ENCODE results near the gene NPAS4. TPM values are rescaled to one million over a fixed set of nuclear protein-coding genes. Genes with fewer than 3 reads are reported as not detected.

NPAS4 gene
- total RNA-seq, 4 donors from 2014 or later, result 0.19 TPM; not detected in 3

- ATAC-seq (ENCODE audit: low FRiP score) (peak; percentile 46), DNase-seq (ENCODE audit: low spot score) (peak; percentile 31)
- TF ChIP-seq CTCF (IDR thresholded peaks at IDR 0.05), result peak in 1 of 3 donors; percentile 20
Observed at GRCh38 chr11:66418168-66418985, 2.5 kb upstream of the NPAS4 start.

DNA sequence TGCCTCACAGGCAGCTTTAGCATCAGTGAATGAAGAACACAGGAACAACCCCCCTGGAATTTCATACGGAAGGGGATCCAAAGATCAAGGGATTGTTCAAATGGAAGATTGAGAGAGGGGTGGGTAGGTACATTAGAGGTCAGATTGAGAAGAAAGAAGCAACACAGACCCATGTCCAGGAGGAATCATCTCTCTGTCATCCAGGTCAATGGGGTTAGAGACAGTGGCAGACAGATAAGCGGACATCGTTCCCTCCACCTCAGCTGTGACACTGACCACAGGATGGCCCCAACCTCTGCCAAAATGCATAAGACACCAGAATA, 1.9 kb upstream of the NPAS4 start:
- DNase-seq (ENCODE audit: low spot score) (no peak), ATAC-seq (ENCODE audit: low FRiP score) (no peak)
- no peak for TF ChIP-seq CTCF (IDR thresholded peaks at IDR 0.05)

DNA sequence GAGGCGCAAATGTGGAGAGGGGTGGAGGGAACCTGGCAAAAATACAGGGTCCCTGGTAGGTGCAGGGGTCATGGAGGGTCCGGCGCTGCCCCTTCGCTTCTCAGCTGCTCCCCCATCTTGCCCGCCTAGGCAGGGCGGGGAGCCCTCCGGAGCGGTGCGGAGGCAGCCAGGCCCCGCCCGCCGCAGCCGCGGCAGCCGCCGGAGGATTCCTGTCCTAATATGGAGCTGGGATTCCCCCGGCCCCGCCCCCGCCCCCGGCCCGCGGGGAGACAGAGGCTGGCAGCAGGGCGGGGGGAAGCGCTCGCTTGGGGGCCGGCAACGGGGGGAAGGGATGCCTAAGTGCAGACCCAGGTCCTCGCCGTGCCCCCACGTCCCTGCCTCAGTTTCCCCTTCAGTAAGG, 1.0 kb upstream of the NPAS4 start:
- no peak for TF ChIP-seq CTCF (IDR thresholded peaks at IDR 0.05)
- ATAC-seq (ENCODE audit: low FRiP score), result no peak
- no peak for DNase-seq (ENCODE audit: low spot score)

DNA sequence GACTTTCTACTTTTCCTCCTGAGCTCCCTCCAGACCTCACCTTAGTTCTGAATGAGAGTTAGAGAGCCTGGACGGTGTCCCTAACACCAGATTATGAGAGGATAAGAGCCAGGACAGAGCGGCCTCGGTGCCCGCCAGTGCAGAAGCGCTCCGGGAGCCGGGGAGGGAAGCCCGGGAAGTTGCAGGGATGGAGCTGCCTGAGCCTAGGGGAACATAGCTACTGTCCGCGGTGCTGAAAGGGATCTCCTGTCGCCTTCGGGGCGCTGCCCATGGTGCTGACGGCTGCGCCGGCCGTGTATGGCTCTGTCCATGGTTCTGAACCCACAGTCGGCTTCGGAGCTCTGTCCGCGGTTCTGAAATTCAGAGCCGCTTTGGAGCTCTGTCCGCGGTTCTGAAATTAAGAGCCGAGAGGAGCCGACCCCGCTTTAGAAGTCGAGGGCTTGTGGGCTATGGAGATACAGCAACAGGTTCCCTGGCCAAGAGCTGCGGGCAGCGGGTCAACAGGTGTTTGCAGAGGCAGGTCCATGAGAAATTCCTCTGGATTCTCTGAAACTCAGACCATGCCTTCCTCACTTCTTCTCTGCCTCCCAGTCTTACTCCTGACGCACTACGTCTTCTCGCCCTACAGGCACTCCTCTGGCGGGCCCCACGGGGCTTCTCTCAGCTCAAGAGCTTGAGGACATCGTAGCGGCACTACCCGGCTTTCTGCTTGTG, 814 bp downstream of the NPAS4 start:
- DNase-seq (ENCODE audit: low spot score) (peak; percentile 90), ATAC-seq (ENCODE audit: low FRiP score) (peak; percentile 98)
- TF ChIP-seq CTCF (IDR thresholded peaks at IDR 0.05), result no peak

- no peak for TF ChIP-seq CTCF (IDR thresholded peaks at IDR 0.05)
- ATAC-seq (ENCODE audit: low FRiP score) (no peak), DNase-seq (ENCODE audit: low spot score) (no peak)
Observed at GRCh38 chr11:66426314-66426713, 5.5 kb downstream of the NPAS4 start.

DNA sequence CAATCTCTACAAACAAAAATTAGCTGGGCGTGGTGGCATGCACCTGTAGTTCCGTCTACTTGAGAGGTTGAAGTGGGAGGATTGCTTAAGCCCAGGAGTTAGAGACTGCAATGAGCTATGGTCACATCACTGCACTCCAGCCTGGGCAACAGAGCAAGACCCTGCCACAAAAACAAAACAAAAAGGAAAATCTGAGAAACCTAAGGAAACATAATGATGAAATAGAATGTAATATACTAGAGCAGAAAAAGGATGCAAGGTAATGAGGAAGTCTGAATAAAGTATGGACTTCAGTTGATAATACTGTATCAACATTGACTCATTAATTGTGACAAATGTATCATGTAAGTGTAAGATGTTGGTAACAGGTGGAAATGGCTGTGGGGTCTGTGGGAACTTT, 8.1 kb downstream of the NPAS4 start:
- ATAC-seq (ENCODE audit: low FRiP score) (no peak), DNase-seq (ENCODE audit: low spot score) (no peak)
- TF ChIP-seq CTCF (IDR thresholded peaks at IDR 0.05), result no peak
